GM12878 (cell line): ENCODE data around the gene MEN1. TPM values are rescaled to one million over a fixed set of nuclear protein-coding genes. Genes with fewer than 3 reads are reported as not detected.

Experiments used
- BCL11A ChIP-seq: IDR thresholded peaks from 2 replicates; pipeline ENCODE4 v1.6.1; 2011; ENCODE audit warnings: low read depth, low read length
- CBFB ChIP-seq: IDR thresholded peaks from 2 replicates; pipeline ENCODE4 v1.6.1; 2016; ENCODE audit warnings: antibody characterized with exemption, low read depth
- CEBPZ ChIP-seq: fragments of 150-350 bp; IDR thresholded peaks from 2 replicates; pipeline ENCODE4 v1.6.1; 2016; ENCODE audit warnings: low read depth, low read length
- CHD2 ChIP-seq: IDR thresholded peaks from 2 replicates; pipeline ENCODE4 v1.6.1; 2011; ENCODE audit warnings: low read depth, low read length, improper control_type of control experiment, borderline replicate concordance
- CREM ChIP-seq: IDR thresholded peaks from 2 replicates; pipeline ENCODE4 v1.6.1; 2014; ENCODE audit warnings: antibody characterized with exemption, low read depth
- CUX1 ChIP-seq: IDR thresholded peaks from 2 replicates; pipeline ENCODE4 v1.6.1; 2012; ENCODE audit warnings: improper control_type of control experiment, low read depth, low read length; ENCODE audit not compliant: insufficient replicate concordance
- FOXM1 ChIP-seq: IDR thresholded peaks from 2 replicates; pipeline ENCODE4 v1.6.1; 2012; ENCODE audit warnings: low read depth, mild to moderate bottlenecking, inconsistent platforms, low read length, moderate library complexity
- IKZF2 ChIP-seq, 2 experiments: fragments of 450-650 bp; IDR thresholded peaks; 2 replicates each; pipeline ENCODE4 v1.6.1; 2017; ENCODE audit warnings: mild to moderate bottlenecking in 2 of 2, moderate library complexity in 2 of 2
- IRF5 ChIP-seq: fragments of 450-650 bp; IDR thresholded peaks from 2 replicates; pipeline ENCODE4 v1.6.1; 2017; ENCODE audit warnings: borderline replicate concordance
- LARP7 ChIP-seq: fragments of 450-650 bp; IDR thresholded peaks from 2 replicates; pipeline ENCODE4 v1.6.1; 2017; ENCODE audit warnings: mild to moderate bottlenecking
- MEF2B ChIP-seq: fragments of 450-650 bp; IDR thresholded peaks from 2 replicates; pipeline ENCODE4 v1.6.1; 2018; ENCODE audit warnings: mild to moderate bottlenecking, moderate library complexity; ENCODE audit not compliant: partially characterized antibody, poor library complexity, severe bottlenecking
- MLLT1 ChIP-seq: fragments of 450-650 bp; IDR thresholded peaks from 2 replicates; pipeline ENCODE4 v1.6.1; 2016; ENCODE audit warnings: mild to moderate bottlenecking
- RAD21 ChIP-seq: IDR thresholded peaks from 2 replicates; pipeline ENCODE4 v1.6.1; 2011; ENCODE audit warnings: mild to moderate bottlenecking, low read depth, low read length, moderate library complexity; ENCODE audit not compliant: insufficient read depth
- RELA ChIP-seq: fragments of 450-650 bp; IDR thresholded peaks from 2 replicates; pipeline ENCODE4 v1.8.0; 2014; ENCODE audit warnings: borderline replicate concordance; ENCODE audit not compliant: partially characterized antibody
- SMAD1 ChIP-seq: fragments of 450-650 bp; IDR thresholded peaks from 2 replicates; pipeline ENCODE4 v1.6.1; 2018; ENCODE audit warnings: mild to moderate bottlenecking, low read depth; ENCODE audit not compliant: partially characterized antibody
- STAT1 ChIP-seq: fragments of 450-650 bp; conservative IDR thresholded peaks from 2 replicates; pipeline ENCODE4 v1.6.1; 2014; ENCODE audit warnings: antibody characterized with exemption, mild to moderate bottlenecking
- SUZ12 ChIP-seq: fragments of 200-600 bp; sonication (generic); IDR thresholded peaks from one replicate; pipeline ENCODE4 v1.6.1; 2018; ENCODE audit warnings: antibody characterized with exemption, mild to moderate bottlenecking; ENCODE audit not compliant: unreplicated experiment
- TAF1 ChIP-seq: IDR thresholded peaks from 2 replicates; pipeline ENCODE4 v1.6.1; 2011; ENCODE audit warnings: mild to moderate bottlenecking, low read depth, low read length, borderline replicate concordance
- polyA plus RNA-seq, 11 experiments: library from polyadenylated mRNA; depleted of rRNA in 4 of 11; unstranded in 6 of 11; stranded (reverse) in 5 of 11; fragments of >200 nt; fragmentation: Nextera tagmentation in 4 of 11; fragmentation: Illumina TruSeq in 1 of 11; extraction: Ambion mirVana in 4 of 11; extraction: Trizol in 1 of 11; gene quantifications; 1 replicate in 1 of 11; 2 replicates in 10 of 11; pipeline versions ENCODE4 v1.2.1 to v1.2.3, GENCODE V29; 2011 to 2016; ENCODE audit warnings: inconsistent platforms in 2 of 11, missing spikeins in 2 of 11, low read depth in 1 of 11
- total RNA-seq, 4 experiments: library from RNA; depleted of rRNA in 3 of 4; stranded (reverse); fragments of >200 nt in 3 of 4; fragmentation: Illumina TruSeq in 1 of 4; extraction: Trizol in 1 of 4; gene quantifications; 2 replicates each; pipeline versions ENCODE4 v1.2.1 to v1.2.3, GENCODE V29; 2013 to 2021

MEN1 gene
- total and polyA plus RNA-seq, 10 of the 15 experiments (the other 5 are each of a cell fraction or from before 2014, with no cell fraction given), result 2.5 to 39.7 (median 20.7) TPM

DNA sequence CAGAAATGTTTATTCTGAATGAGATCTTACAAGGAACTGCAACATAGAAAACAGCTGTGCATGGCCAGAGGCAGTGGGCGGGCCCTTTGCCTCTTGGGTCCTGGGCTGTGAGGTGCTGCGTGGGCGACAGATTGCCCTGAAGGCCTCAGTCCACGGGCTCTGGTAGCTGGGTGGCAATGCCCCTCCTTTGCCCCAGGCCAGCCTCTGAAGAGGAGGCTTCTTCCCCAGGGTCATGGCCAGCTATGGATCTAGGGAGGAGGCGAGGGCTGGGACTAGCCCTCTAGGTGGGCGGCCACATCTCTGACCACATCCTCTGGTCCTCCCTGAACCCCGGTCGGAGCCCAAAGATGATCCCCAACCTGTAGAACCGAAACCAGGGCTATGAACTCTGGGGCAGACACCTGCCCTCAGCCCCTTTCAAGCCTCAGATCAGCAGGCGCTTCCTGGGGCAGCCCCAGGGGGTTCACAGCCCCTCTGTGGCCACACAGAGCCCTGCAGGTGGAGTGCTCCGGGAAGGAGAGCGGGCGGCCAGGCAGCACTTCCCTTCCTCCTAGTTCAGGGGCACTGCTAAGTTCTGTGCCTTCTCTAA lies 40.7 kb upstream of the MEN1 start (continued):
- TF ChIP-seq IKZF2 (IDR thresholded peaks at IDR 0.05) (peak; percentile 93), SUZ12 (no peak), FOXM1 (no peak), RAD21 (peak; percentile 38; the same call in 1 of the 2 replicates), LARP7 (peak; percentile 80), MLLT1 (peak; percentile 84), BCL11A (peak; percentile 74), CBFB (peak; percentile 93), TAF1 (peak; percentile 54; the same call in 1 of the 2 replicates), IRF5 (no peak), CEBPZ (no peak), CREM (peak; percentile 79), STAT1 (peak; percentile 31; the same call in 1 of the 2 replicates), RELA (peak; percentile 94), CHD2 (peak; percentile 70; the same call in 1 of the 2 replicates), CUX1 (peak; percentile 75), SMAD1 (no peak), MEF2B (peak; percentile 89)
